H1 (cell line): ENCODE measurements around the gene TAS2R38. TPM values are rescaled to one million over a fixed set of nuclear protein-coding genes. Genes with fewer than 3 reads are reported as not detected.

Experiments
- ATF3 ChIP-seq: IDR thresholded peaks from 2 replicates; pipeline ENCODE4 v1.6.1; 2011; ENCODE audit warnings: low read depth, mild to moderate bottlenecking, low read length; ENCODE audit not compliant: insufficient read depth
- BACH1 ChIP-seq: IDR thresholded peaks from 2 replicates; pipeline ENCODE4 v1.6.1; 2012; ENCODE audit warnings: low read length, improper control_type of control experiment
- BCL11A ChIP-seq, 2 experiments: IDR thresholded peaks; one replicate each; pipeline ENCODE4 v1.6.1; 2011; ENCODE audit warnings: low read depth in 2 of 2, low read length in 2 of 2, mild to moderate bottlenecking in 2 of 2
- CBX8 ChIP-seq: fragments of 300-800, 300-1000 bp; sonication (generic); IDR thresholded peaks from 2 replicates; pipeline ENCODE4 v1.7.1; 2016; ENCODE audit warnings: low read depth, low read length, borderline replicate concordance
- CEBPB ChIP-seq: IDR thresholded peaks from 2 replicates; pipeline ENCODE4 v1.6.1; 2012; ENCODE audit warnings: low read depth, low read length
- CHD7 ChIP-seq: fragments of 300-600 bp; sonication (generic); IDR thresholded peaks from 2 replicates; pipeline ENCODE4 v1.7.1; 2012; ENCODE audit warnings: low read length, moderate library complexity, mild to moderate bottlenecking, inconsistent platforms; ENCODE audit not compliant: insufficient replicate concordance
- GTF2F1 ChIP-seq: IDR thresholded peaks from 2 replicates; pipeline ENCODE4 v1.6.1; 2012; ENCODE audit warnings: low read depth, low read length, improper control_type of control experiment, borderline replicate concordance
- JUN ChIP-seq: IDR thresholded peaks from 2 replicates; pipeline ENCODE4 v1.6.1; 2011; ENCODE audit warnings: low read depth, mild to moderate bottlenecking, improper control_type of control experiment, low read length
- RBBP5 ChIP-seq: IDR thresholded peaks from 2 replicates; pipeline ENCODE4 v1.7.1; 2012; ENCODE audit warnings: low read depth, mild to moderate bottlenecking, inconsistent platforms, low read length, moderate library complexity, borderline replicate concordance
- RFX5 ChIP-seq: IDR thresholded peaks from 2 replicates; pipeline ENCODE4 v1.6.1; 2011; ENCODE audit warnings: low read depth, low read length, improper control_type of control experiment, borderline replicate concordance
- TEAD4 ChIP-seq: IDR thresholded peaks from 2 replicates; pipeline ENCODE4 v1.6.1; 2012; ENCODE audit warnings: low read depth, low read length, inconsistent platforms, mixed read lengths
- polyA plus RNA-seq, 7 experiments: library from polyadenylated mRNA; depleted of rRNA in 3 of 7; stranded (reverse) in 5 of 7; unstranded in 2 of 7; fragments of >200 nt in 5 of 7; fragments of 200-250 nt in 2 of 7; gene quantifications; 1 replicate in 5 of 7; 2 replicates in 1 of 7; 4 replicates in 1 of 7; pipeline versions ENCODE4 v1.2.1 to v1.2.3, GENCODE V29; 2011 to 2013; ENCODE audit warnings: missing spikeins in 2 of 7, mixed read lengths in 2 of 7
- total RNA-seq: library from RNA; stranded (reverse); fragmentation: NEBNext Ultra II Directional; extraction: Animal tissue kit (Norgen Biotek cat#: 25700); gene quantifications from 2 replicates; pipeline ENCODE4 v1.2.1, GENCODE V29; 2021

Gene TAS2R38
- total and polyA plus RNA-seq, 2 of the 8 experiments (the other 6 are each of a cell fraction or from before 2014, with no cell fraction given) = 0.11 TPM; not detected in 1

- TF ChIP-seq CHD7 = no peak
- TF ChIP-seq JUN = no peak
- no peak for TF ChIP-seq RFX5
- no peak for TF ChIP-seq TEAD4
- no peak for TF ChIP-seq GTF2F1
- no peak for TF ChIP-seq BCL11A (IDR thresholded peaks at IDR 0.05; ENCODE audit: low read depth in 2 of 2, low read length in 2 of 2)
- TF ChIP-seq CBX8 = no peak
- no peak for TF ChIP-seq BACH1
- TF ChIP-seq ATF3 = no peak
- TF ChIP-seq CEBPB = no peak
- no peak for TF ChIP-seq RBBP5
Measured at GRCh38 chr7:141978351-141978750, 4.8 kb upstream of the TAS2R38 start (continued).
